Activated CD4-positive, alpha-beta T cell treated with anti-CD3 and anti-CD28 coated beads for 48 hours (primary cell): Measurements from ENCODE around the gene HOXB7.

Experiments used
- DNase-seq: peaks from one replicate; pipeline ENCODE4 v3.0.0-alpha.2; 2020

HOXB7 gene

GRCh38 chr17:48610282-48611211 is at the start of gene HOXB7:
TSS of gene HOXB7 (minus strand) at chr17:48611017. CDS start at chr17:48610918, 99 bp downstream.
- DNase-seq, result peak; percentile 81

GRCh38 chr17:48655913-48656312 is 45.1 kb upstream of the HOXB7 start:
- no peak for DNase-seq

- no peak for DNase-seq
These were observed 38.9 kb upstream of the HOXB7 start for GRCh38 chr17:48649741-48650140.

- DNase-seq, result no peak
These were observed 37.1 kb upstream of the HOXB7 start for GRCh38 chr17:48647963-48648245.

- no peak for DNase-seq
These were observed 36.5 kb upstream of the HOXB7 start for GRCh38 chr17:48647103-48647962.

- no peak for DNase-seq
These were observed 35.6 kb upstream of the HOXB7 start for GRCh38 chr17:48646183-48647102.

- no peak for DNase-seq
These were observed 34.9 kb upstream of the HOXB7 start for GRCh38 chr17:48645639-48646182.

- no peak for DNase-seq
These were observed 34.2 kb upstream of the HOXB7 start for GRCh38 chr17:48644910-48645557.

GRCh38 chr17:48644159-48644558 is 33.3 kb upstream of the HOXB7 start:
- no peak for DNase-seq

- DNase-seq, result no peak
These were observed 32.8 kb upstream of the HOXB7 start for GRCh38 chr17:48643697-48644012.

- no peak for DNase-seq
These were observed 32.3 kb upstream of the HOXB7 start for GRCh38 chr17:48642843-48643696.

- no peak for DNase-seq
These were observed 31.4 kb upstream of the HOXB7 start for GRCh38 chr17:48642059-48642842.

GRCh38 chr17:48641541-48642058 is 30.8 kb upstream of the HOXB7 start:
- DNase-seq, result no peak

- no peak for DNase-seq
These were observed 30.0 kb upstream of the HOXB7 start for GRCh38 chr17:48640858-48641180.

GRCh38 chr17:48639982-48640857 is 29.4 kb upstream of the HOXB7 start:
- DNase-seq, result no peak

- no peak for DNase-seq
These were observed 28.3 kb upstream of the HOXB7 start for GRCh38 chr17:48639136-48639535.

- no peak for DNase-seq
These were observed 26.8 kb upstream of the HOXB7 start for GRCh38 chr17:48637323-48638260.
